Activated B cell treated with CpG ODN at 0.5 μM for 24 hours (primary cell): ENCODE results near the gene VAV2. TPM values are rescaled to one million over a fixed set of nuclear protein-coding genes. Genes with fewer than 3 reads are reported as not detected.
"Not testable (repeated sequence)": the region's sequence is repeated elsewhere in the genome, so short reads cannot be mapped to it uniquely, and the experiment has no call there.

Experiments used
- ATAC-seq: fragments of 200-7000 bp; cut with Tn5 transposase; one replicate; pipeline ENCODE4 v1.10.0; 2021; ENCODE audit warnings: low read depth, mild to moderate bottlenecking, moderate library complexity
- CTCF ChIA-PET: fragments of 350-600 bp; sonication (Branson Sonifier 250); formaldehyde crosslinking; loops from one replicate; lab custom pipeline; 2021; ENCODE audit warnings: antibody characterized with exemption; lab: Charles Lee
- POLR2A ChIA-PET: fragments of 350-600 bp; sonication (Branson Sonifier 250); formaldehyde crosslinking; loops from one replicate; lab custom pipeline; 2021; ENCODE audit warnings: antibody characterized with exemption; lab: Charles Lee
- DNase-seq: peaks from one replicate; pipeline ENCODE4 v3.0.0; 2022
- H3K27ac Mint-ChIP-seq: one replicate; pipeline ENCODE4 v1.8.0; 2020; ENCODE audit warnings: mixed read lengths
- H3K27me3 Mint-ChIP-seq: one replicate; pipeline ENCODE4 v1.8.0; 2021; ENCODE audit warnings: mixed read lengths
- H3K36me3 Mint-ChIP-seq: one replicate; pipeline ENCODE4 v1.8.0; 2021; ENCODE audit warnings: low read depth, mixed read lengths
- H3K4me1 Mint-ChIP-seq: one replicate; pipeline ENCODE4 v1.8.0; 2021; ENCODE audit warnings: mixed read lengths
- H3K4me3 Mint-ChIP-seq: one replicate; pipeline ENCODE4 v1.8.0; 2020; ENCODE audit warnings: mild to moderate bottlenecking, mixed read lengths
- H3K9me3 Mint-ChIP-seq: one replicate; pipeline ENCODE4 v1.8.0; 2020; ENCODE audit warnings: mixed read lengths
- CTCF ChIP-seq: fragments of 200-600 bp; IDR thresholded peaks from one replicate; pipeline ENCODE4 v1.8.0; 2022; ENCODE audit warnings: antibody characterized with exemption, mild to moderate bottlenecking
- intact Hi-C: fragments of 100-400 bp; cut with micrococcal nuclease; formaldehyde crosslinking; loops from one replicate; pipeline ENCODE4 v1.15.1; 2024
- total RNA-seq: library from RNA; stranded (reverse); gene quantifications from 2 replicates; pipeline ENCODE4 v1.2.3, GENCODE V29; 2022

VAV2 gene
- total RNA-seq, 1 donor from 2014 or later: 99.6 TPM

GRCh38 chr9:133752739-133753446 lies 239.2 kb downstream of the VAV2 start:
- DNase-seq (no peak), ATAC-seq (no peak)
- no peak overlapping the region for H3K27ac Mint-ChIP-seq
- no peaks in the 10 kb centered on the region for H3K9me3 Mint-ChIP-seq
- no peak for TF ChIP-seq CTCF
- H3K4me3 Mint-ChIP-seq: no peak overlapping the region
- peaks cover 15% of the 10 kb centered on the region for H3K27me3 Mint-ChIP-seq
- intact Hi-C loops: no loop called here
- POLR2A ChIA-PET: no interaction called here
- H3K36me3 Mint-ChIP-seq: no peaks in the 10 kb centered on the region
- CTCF ChIA-PET: interaction anchor here (1.6 kb wide), 1 partner anchor 10 kb away, joined by 6 read pairs; no protein-coding TSS in a partner anchor
- peaks cover 3% of the 10 kb centered on the region for H3K4me1 Mint-ChIP-seq

- Mint-ChIP-seq H3K4me3 (no peak overlapping the region), H3K36me3 (no peaks in the 10 kb centered on the region), H3K4me1 (peaks cover 3% of the 10 kb centered on the region), H3K27ac (no peak overlapping the region), H3K9me3 (peaks cover 2% of the 10 kb centered on the region), H3K27me3 (peaks cover 24% of the 10 kb centered on the region)
- intact Hi-C loops: no loop called here
- TF ChIP-seq CTCF: no peak
- POLR2A ChIA-PET: no interaction called here
- DNase-seq (no peak), ATAC-seq (no peak)
- CTCF ChIA-PET: interaction anchor here (1.6 kb wide), 1 partner anchor 8 kb away, joined by 6 read pairs; no protein-coding TSS in a partner anchor
Measured at GRCh38 chr9:133750982-133751649, 241.0 kb downstream of the VAV2 start.

- no peak overlapping the region for H3K4me3 Mint-ChIP-seq
- H3K27ac Mint-ChIP-seq: no peak overlapping the region
- intact Hi-C loops: no loop called here
- peaks cover 6% of the 10 kb centered on the region for H3K4me1 Mint-ChIP-seq
- TF ChIP-seq CTCF: no peak
- peaks cover 2% of the 10 kb centered on the region for H3K9me3 Mint-ChIP-seq
- peaks cover 32% of the 10 kb centered on the region for H3K27me3 Mint-ChIP-seq
- ChIA-PET CTCF (interaction anchor here (0.9 kb wide), 1 partner anchor 35 kb away, joined by 3 read pairs; no protein-coding TSS in a partner anchor), POLR2A (no interaction called here)
- ATAC-seq: no peak
- no peak for DNase-seq
- no peaks in the 10 kb centered on the region for H3K36me3 Mint-ChIP-seq
Measured at GRCh38 chr9:133747309-133747708, 244.8 kb downstream of the VAV2 start.

- DNase-seq, POLR2A ChIA-PET, H3K36me3 Mint-ChIP-seq, H3K4me1 Mint-ChIP-seq, ATAC-seq, H3K9me3 Mint-ChIP-seq, H3K4me3 Mint-ChIP-seq, CTCF ChIA-PET, H3K27ac Mint-ChIP-seq: not testable (repeated sequence)
- H3K27me3 Mint-ChIP-seq: peaks cover 30% of the 10 kb centered on the region
- intact Hi-C loops: loop anchor here (5.0 kb wide), 1 partner anchor 157 kb away; no protein-coding TSS in a partner anchor
Measured at GRCh38 chr9:133744528-133744927, 247.6 kb downstream of the VAV2 start.

- Mint-ChIP-seq H3K4me1 (peaks cover 9% of the 10 kb centered on the region), H3K27me3 (peaks cover 19% of the 10 kb centered on the region), H3K27ac (no peak overlapping the region), H3K9me3 (peaks cover 2% of the 10 kb centered on the region), H3K36me3 (no peaks in the 10 kb centered on the region), H3K4me3 (no peak overlapping the region)
- intact Hi-C loops: loop anchor here (1.0 to 5.0 kb wide), 3 partner anchors 40 to 210 kb away; no protein-coding TSS in a partner anchor
- peak; percentile 77 for DNase-seq
- POLR2A ChIA-PET: no interaction called here
- CTCF ChIA-PET: interaction anchor here (0.6 to 2.5 kb wide), 16 partner anchors 9 to 557 kb away, joined by 3 to 15 read pairs (median 6); no protein-coding TSS in a partner anchor
- ATAC-seq: peak; percentile 84
- TF ChIP-seq CTCF: peak; percentile 98
Measured at GRCh38 chr9:133742849-133743444, 249.2 kb downstream of the VAV2 start.
